ENCODE results near the gene SMC6.

DNA sequence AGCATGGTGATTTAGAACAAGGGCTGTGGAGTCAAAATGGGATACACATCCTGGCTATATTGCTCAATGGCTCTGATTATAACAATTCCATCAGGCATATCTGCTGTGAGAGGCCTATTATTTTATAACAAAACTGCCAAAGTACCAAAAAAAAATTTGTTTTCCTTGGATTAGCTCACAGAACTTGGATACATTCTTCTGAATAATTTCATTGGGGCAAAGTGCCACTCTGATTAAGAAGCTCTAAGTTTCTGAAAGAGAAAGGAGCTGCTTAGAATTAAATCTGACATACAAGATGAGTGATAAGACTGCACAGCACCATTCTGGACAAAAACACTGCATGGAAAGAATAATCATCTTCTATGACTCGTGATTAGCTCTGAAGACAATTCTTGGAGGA, 85.7 kb downstream of the SMC6 start:
- TF ChIP-seq EZH2 (IDR thresholded peaks at IDR 0.05; ENCODE audit: low read depth, unreplicated experiment): no peak
- no peak for TF ChIP-seq POLR2AphosphoS5 (IDR thresholded peaks at IDR 0.05; ENCODE audit: low read depth)
- no peak for TF ChIP-seq CTCF (conservative IDR thresholded peaks at IDR 0.05; ENCODE audit: low read depth in 2 of 2)
- TF ChIP-seq JUNB (IDR thresholded peaks at IDR 0.05; ENCODE audit: unreplicated experiment): no peak
- no peak for TF ChIP-seq EZH2phosphoT487 (IDR thresholded peaks at IDR 0.05; ENCODE audit: unreplicated experiment)
- no peak for TF ChIP-seq CREB1 (CRISPR knock-in tag; IDR thresholded peaks at IDR 0.05; ENCODE audit: low read depth)
- TF ChIP-seq NANOG (IDR thresholded peaks at IDR 0.05; ENCODE audit: borderline replicate concordance): no peak
- TF ChIP-seq ZNF114 (CRISPR knock-in tag; IDR thresholded peaks at IDR 0.05): no peak
